H1 (cell line): ENCODE results near the gene LRP8. TPM values are rescaled to one million over a fixed set of nuclear protein-coding genes. Genes with fewer than 3 reads are reported as not detected.

ENCODE experiments used
- CTCF ChIA-PET: fragments of 300-600 bp; sonication (Branson Sonifier 250); formaldehyde crosslinking; loops from one replicate; lab custom pipeline; 2021; ENCODE audit not compliant: partially characterized antibody; lab: Charles Lee
- POLR2A ChIA-PET: fragments of 300-600 bp; sonication (Branson Sonifier 250); formaldehyde crosslinking; loops from one replicate; lab custom pipeline; 2021; ENCODE audit warnings: inconsistent platforms; ENCODE audit not compliant: partially characterized antibody; lab: Charles Lee
- DNase-seq, 2 experiments: peaks; one replicate each; pipeline versions ENCODE4 v3.0.0 to v3.0.0-alpha.2; 2010 to 2022; ENCODE audit warnings: low spot score in 2 of 2, low read depth in 1 of 2, mixed read lengths in 1 of 2
- FAIRE-seq: peaks from 2 replicates; lab custom pipeline; 2011; peaks lifted over from hg19 to GRCh38; lab: Jason Lieb, UNC
- H2AFZ ChIP-seq: 2 replicates; pipeline ENCODE4 v1.8.1; 2012; ENCODE audit warnings: low read length, inconsistent platforms
- H2AK5ac ChIP-seq: 2 replicates; pipeline ENCODE4 v1.6.1; 2013; ENCODE audit warnings: low read depth, low read length
- H2BK120ac ChIP-seq: replicated peaks from 2 replicates; pipeline ENCODE3; 2013; ENCODE audit warnings: low read depth, low read length, inconsistent platforms
- H2BK12ac ChIP-seq: 2 replicates; pipeline ENCODE4 v1.6.1; 2013; ENCODE audit warnings: low read depth, low read length
- H2BK15ac ChIP-seq: 2 replicates; pipeline ENCODE4 v1.6.1; 2013; ENCODE audit warnings: low read length
- H2BK20ac ChIP-seq: 2 replicates; pipeline ENCODE4 v1.6.1; 2013; ENCODE audit warnings: low read length
- H2BK5ac ChIP-seq: 2 replicates; pipeline ENCODE4 v1.6.1; 2013; ENCODE audit warnings: low read depth, low read length
- H3K14ac ChIP-seq: 2 replicates; pipeline ENCODE4 v1.6.1; 2013; ENCODE audit warnings: inconsistent platforms; ENCODE audit not compliant: insufficient read length
- H3K18ac ChIP-seq: 2 replicates; pipeline ENCODE4 v1.6.1; 2013; ENCODE audit warnings: low read length; ENCODE audit errors: extremely low read depth
- H3K23ac ChIP-seq: 2 replicates; pipeline ENCODE4 v1.6.1; 2013; ENCODE audit warnings: inconsistent platforms; ENCODE audit not compliant: insufficient read length
- H3K23me2 ChIP-seq: 2 replicates; pipeline ENCODE4 v1.6.1; 2013; ENCODE audit warnings: low read depth, low read length
- H3K27ac ChIP-seq: 2 replicates; pipeline ENCODE4 v1.6.1; 2011; ENCODE audit warnings: low read depth, low read length, inconsistent platforms
- H3K27me3 ChIP-seq, 4 experiments: replicated peaks in 1 of 4; 1 replicate in 1 of 4; 2 replicates in 3 of 4; pipeline versions ENCODE4 v1.6.1 to v1.8.1; 2011 to 2013; ENCODE audit warnings: low read length in 3 of 4, mild to moderate bottlenecking in 3 of 4, inconsistent platforms in 2 of 4, mixed read lengths in 2 of 4, moderate library complexity in 1 of 4; ENCODE audit not compliant: control insufficient read depth in 3 of 4, insufficient read depth in 3 of 4; ENCODE audit errors: extremely low read depth in 1 of 4
- H3K36me3 ChIP-seq, 4 experiments: 2 replicates each; pipeline versions ENCODE4 v1.6.1 to v1.8.1; 2011 to 2013; ENCODE audit warnings: mild to moderate bottlenecking in 4 of 4, low read length in 3 of 4, moderate library complexity in 2 of 4, control low read depth in 1 of 4, inconsistent platforms in 1 of 4; ENCODE audit not compliant: insufficient read depth in 4 of 4, control insufficient read depth in 2 of 4
- H3K4ac ChIP-seq: replicated peaks from 2 replicates; pipeline ENCODE3; 2013; ENCODE audit warnings: low read length, low read depth, mixed read lengths, inconsistent platforms; ENCODE audit not compliant: insufficient read length
- H3K4me1 ChIP-seq, 4 experiments: replicated peaks in 1 of 4; 1 replicate in 1 of 4; 2 replicates in 3 of 4; pipeline versions ENCODE4 v1.6.1 to v1.8.1; 2011 to 2013; ENCODE audit warnings: low read length in 3 of 4, inconsistent platforms in 2 of 4, mixed read lengths in 1 of 4; ENCODE audit not compliant: insufficient read depth in 4 of 4, control insufficient read depth in 3 of 4
- H3K4me2 ChIP-seq, 2 experiments: 2 replicates each; pipeline versions ENCODE4 v1.6.1 to v1.8.1; 2011 to 2013; ENCODE audit warnings: low read depth in 2 of 2, low read length in 2 of 2, control low read depth in 1 of 2, inconsistent platforms in 1 of 2, mild to moderate bottlenecking in 1 of 2; ENCODE audit not compliant: insufficient read depth in 1 of 2
- H3K4me3 ChIP-seq, 4 experiments: fragments of 200-600, 300-600 bp in 1 of 4; sonication (generic), shearing (Covaris generic), sonication (Bioruptor Twin) in 1 of 4; 2 replicates each; pipeline versions ENCODE4 v1.5.1 to v1.8.1; 2011 to 2016; ENCODE audit warnings: low read length in 4 of 4, low read depth in 3 of 4, control low read depth in 2 of 4, inconsistent platforms in 2 of 4, mild to moderate bottlenecking in 2 of 4, mixed read lengths in 1 of 4, moderate library complexity in 1 of 4; ENCODE audit not compliant: insufficient read depth in 2 of 4; ENCODE audit errors: extremely low read depth in 1 of 4
- H3K56ac ChIP-seq: replicated peaks from 2 replicates; pipeline ENCODE3; 2013; ENCODE audit warnings: low read depth, mild to moderate bottlenecking, mixed read lengths, low read length, inconsistent platforms; ENCODE audit not compliant: insufficient read length
- H3K79me1 ChIP-seq: 2 replicates; pipeline ENCODE4 v1.6.1; 2013; ENCODE audit warnings: low read depth, low read length, control low read depth
- H3K79me2 ChIP-seq, 2 experiments: 2 replicates each; pipeline versions ENCODE4 v1.6.1 to v1.8.1; 2012 to 2013; ENCODE audit warnings: low read length in 2 of 2, mild to moderate bottlenecking in 2 of 2, inconsistent platforms in 1 of 2; ENCODE audit not compliant: insufficient read depth in 2 of 2, control insufficient read depth in 1 of 2
- H3K9ac ChIP-seq, 4 experiments: replicated peaks in 1 of 4; 1 replicate in 1 of 4; 2 replicates in 3 of 4; pipeline versions ENCODE4 v1.6.1 to v1.8.1; 2011 to 2013; ENCODE audit warnings: low read depth in 3 of 4, low read length in 3 of 4, control low read depth in 2 of 4, mild to moderate bottlenecking in 2 of 4, moderate library complexity in 2 of 4, inconsistent platforms in 1 of 4; ENCODE audit errors: extremely low read depth in 1 of 4
- H3K9me3 ChIP-seq, 2 experiments: 2 replicates each; pipeline versions ENCODE4 v1.6.1 to v1.8.1; 2012 to 2013; ENCODE audit warnings: mild to moderate bottlenecking in 2 of 2, moderate library complexity in 2 of 2, control low read depth in 1 of 2, inconsistent platforms in 1 of 2, low read depth in 1 of 2, low read length in 1 of 2, mixed read lengths in 1 of 2; ENCODE audit not compliant: insufficient read depth in 2 of 2
- H4K20me1 ChIP-seq, 2 experiments: replicated peaks in 1 of 2; 2 replicates each; pipeline versions ENCODE3 to v1.8.1; 2011 to 2013; ENCODE audit warnings: inconsistent platforms in 2 of 2, low read length in 2 of 2, mild to moderate bottlenecking in 1 of 2; ENCODE audit not compliant: insufficient read depth in 2 of 2, control insufficient read depth in 1 of 2
- H4K5ac ChIP-seq: 2 replicates; pipeline ENCODE4 v1.6.1; 2013; ENCODE audit warnings: low read length, low read depth, mixed read lengths, inconsistent platforms; ENCODE audit not compliant: insufficient read length
- H4K8ac ChIP-seq: 2 replicates; pipeline ENCODE4 v1.8.0; 2013; ENCODE audit warnings: mild to moderate bottlenecking, moderate library complexity, low read length, inconsistent platforms; ENCODE audit not compliant: insufficient read depth; ENCODE audit errors: extremely low read depth
- H4K91ac ChIP-seq: replicated peaks from 2 replicates; pipeline ENCODE3; 2013; ENCODE audit warnings: low read length, mixed read lengths, inconsistent platforms; ENCODE audit not compliant: insufficient read length
- BCL11A ChIP-seq, 2 experiments: IDR thresholded peaks; one replicate each; pipeline ENCODE4 v1.6.1; 2011; ENCODE audit warnings: low read depth in 2 of 2, low read length in 2 of 2, mild to moderate bottlenecking in 2 of 2
- CHD1 ChIP-seq: IDR thresholded peaks from 2 replicates; pipeline ENCODE4 v1.6.1; 2012; ENCODE audit warnings: low read depth, low read length, improper control_type of control experiment
- CHD2 ChIP-seq: IDR thresholded peaks from 2 replicates; pipeline ENCODE4 v1.6.1; 2012; ENCODE audit warnings: low read length, improper control_type of control experiment
- CREB1 ChIP-seq: IDR thresholded peaks from 2 replicates; pipeline ENCODE4 v1.6.1; 2012; ENCODE audit warnings: inconsistent platforms
- PHF8 ChIP-seq: fragments of 200-600 bp; sonication (generic); conservative IDR thresholded peaks from 2 replicates; pipeline ENCODE4 v1.7.1; 2012; ENCODE audit warnings: low read depth, mild to moderate bottlenecking, inconsistent platforms, low read length, moderate library complexity
- POU5F1 ChIP-seq: IDR thresholded peaks from 2 replicates; pipeline ENCODE4 v1.6.1; 2011; ENCODE audit warnings: low read depth, mild to moderate bottlenecking, low read length, moderate library complexity
- SP2 ChIP-seq: IDR thresholded peaks from 2 replicates; pipeline ENCODE4 v1.6.1; 2012; ENCODE audit warnings: mild to moderate bottlenecking, low read length, inconsistent platforms
- SUZ12 ChIP-seq: fragments of 200-600 bp; sonication (generic); IDR thresholded peaks from 2 replicates; pipeline ENCODE4 v1.6.1; 2012; ENCODE audit warnings: mild to moderate bottlenecking, inconsistent platforms, low read length, moderate library complexity, mixed read lengths
- TEAD4 ChIP-seq: IDR thresholded peaks from 2 replicates; pipeline ENCODE4 v1.6.1; 2012; ENCODE audit warnings: low read depth, low read length, inconsistent platforms, mixed read lengths
- polyA plus RNA-seq, 7 experiments: library from polyadenylated mRNA; depleted of rRNA in 3 of 7; stranded (reverse) in 5 of 7; unstranded in 2 of 7; fragments of >200 nt in 5 of 7; fragments of 200-250 nt in 2 of 7; gene quantifications; 1 replicate in 5 of 7; 2 replicates in 1 of 7; 4 replicates in 1 of 7; pipeline versions ENCODE4 v1.2.1 to v1.2.3, GENCODE V29; 2011 to 2013; ENCODE audit warnings: missing spikeins in 2 of 7, mixed read lengths in 2 of 7
- total RNA-seq: library from RNA; stranded (reverse); fragmentation: NEBNext Ultra II Directional; extraction: Animal tissue kit (Norgen Biotek cat#: 25700); gene quantifications from 2 replicates; pipeline ENCODE4 v1.2.1, GENCODE V29; 2021

LRP8 gene
- total and polyA plus RNA-seq, 2 of the 8 experiments (the other 6 are each of a cell fraction or from before 2014, with no cell fraction given) = 63.2 to 66.4 TPM

DNA sequence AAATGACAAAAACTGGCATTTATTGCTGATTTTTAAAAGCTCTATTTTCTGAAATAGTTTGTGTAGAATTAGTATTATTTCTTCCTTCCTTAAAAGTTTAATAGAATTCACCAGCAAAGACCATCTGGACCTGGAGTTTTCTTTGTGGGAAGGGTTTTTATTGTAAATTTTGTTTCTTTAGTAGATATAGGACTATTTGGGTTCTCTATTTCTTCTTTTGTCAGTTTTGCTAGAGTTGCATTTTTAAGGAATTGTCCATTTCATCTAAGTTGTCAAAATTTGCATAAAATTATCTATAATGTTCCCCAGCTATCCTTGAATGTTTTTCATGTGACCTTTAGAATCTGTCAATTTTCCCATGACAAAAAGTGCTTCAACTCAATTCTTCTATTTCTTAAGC lies 28.8 kb upstream of the LRP8 start:
- Histone ChIP-seq H2BK15ac (no peak overlapping the region), H3K56ac (no peak overlapping the region), H2AFZ (no peak overlapping the region), H4K91ac (no peak overlapping the region), H3K23ac (no peak overlapping the region), H3K36me3 (no peaks in the 10 kb centered on the region), H4K8ac (no peak overlapping the region), H2BK5ac (no peak overlapping the region), H3K4me1 (no peaks in the 10 kb centered on the region), H2BK12ac (no peak overlapping the region), H4K20me1 (no peaks in the 10 kb centered on the region), H2BK120ac (no peak overlapping the region), H3K27me3 (no peaks in the 10 kb centered on the region; a peak in 1 of 7 replicates), H3K79me1 (no peaks in the 10 kb centered on the region), H3K4ac (no peak overlapping the region), H3K79me2 (no peaks in the 10 kb centered on the region), H2BK20ac (no peak overlapping the region), H4K5ac (no peak overlapping the region), H2AK5ac (no peak overlapping the region), H3K4me2 (no peak overlapping the region), H3K18ac (no peak overlapping the region), H3K14ac (no peak overlapping the region), H3K27ac (no peak overlapping the region), H3K9ac (no peak overlapping the region), H3K9me3 (no peaks in the 10 kb centered on the region), H3K4me3 (no peak overlapping the region), H3K23me2 (no peaks in the 10 kb centered on the region; the same call in 1 of the 2 replicates)
- no peak for FAIRE-seq
- POLR2A ChIA-PET = no interaction called here
- CTCF ChIA-PET = interaction anchor here (0.5 kb wide), 1 partner anchor 996 kb away, joined by 3 read pairs; no protein-coding TSS in a partner anchor
- TF ChIP-seq SP2 (no peak), CHD1 (no peak), PHF8 (no peak), CHD2 (no peak), SUZ12 (no peak), BCL11A (IDR thresholded peaks at IDR 0.05; ENCODE audit: low read depth in 2 of 2, low read length in 2 of 2) (no peak), CREB1 (no peak), POU5F1 (no peak), TEAD4 (no peak)
- DNase-seq = no peak
